GM12801 (cell line): ENCODE measurements around the gene SLC19A1.

Experiments
- CTCF ChIP-seq: IDR thresholded peaks from one replicate; pipeline ENCODE4 v1.5.1; 2011; ENCODE audit warnings: control low read depth; ENCODE audit not compliant: insufficient read length; ENCODE audit errors: extremely low read depth

SLC19A1 gene

DNA sequence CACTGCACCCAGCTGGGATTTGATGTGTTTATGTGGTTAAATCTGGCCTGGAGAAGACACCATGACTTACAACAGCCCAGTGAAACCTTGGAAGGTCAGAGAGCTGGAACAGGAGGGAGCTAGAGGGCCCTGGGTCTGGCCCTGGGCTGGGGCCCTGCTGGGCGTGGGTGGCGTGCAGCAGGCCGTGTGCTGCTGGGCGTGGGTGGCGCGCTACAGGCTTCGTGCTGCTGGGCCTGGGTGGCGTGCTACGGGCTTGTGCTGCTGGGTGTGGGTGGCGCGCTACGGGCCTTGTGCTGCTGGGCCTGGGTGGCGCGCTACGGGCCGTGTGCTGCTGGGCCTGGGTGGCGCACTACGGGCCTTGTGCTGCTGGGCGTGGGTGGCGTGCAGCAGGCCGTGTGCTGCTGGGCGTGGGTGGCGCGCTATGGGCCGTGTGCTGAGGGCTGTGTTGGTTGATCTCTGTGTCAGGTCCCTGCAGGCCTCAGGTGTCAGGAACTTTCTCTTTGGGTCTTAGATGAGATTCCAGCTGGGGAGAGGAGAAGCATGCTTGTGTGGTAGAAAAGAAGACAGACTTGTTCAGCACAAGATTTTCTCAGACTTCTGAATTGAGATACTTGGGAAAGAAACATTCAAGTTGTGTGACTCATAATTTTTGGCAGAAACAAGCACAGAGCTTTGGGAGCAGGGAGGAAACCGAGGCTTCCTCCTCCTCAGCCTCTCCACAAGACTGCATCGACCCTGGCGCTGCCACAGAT, 71.3 kb downstream of the SLC19A1 start:
- no peak for TF ChIP-seq CTCF

- no peak for TF ChIP-seq CTCF
Observed at GRCh38 chr21:45470087-45470515, 72.1 kb downstream of the SLC19A1 start.

GRCh38 chr21:45469273-45470086, 72.8 kb downstream of the SLC19A1 start:
- no peak for TF ChIP-seq CTCF

GRCh38 chr21:45468971-45469272, 73.3 kb downstream of the SLC19A1 start:
- TF ChIP-seq CTCF: no peak

DNA sequence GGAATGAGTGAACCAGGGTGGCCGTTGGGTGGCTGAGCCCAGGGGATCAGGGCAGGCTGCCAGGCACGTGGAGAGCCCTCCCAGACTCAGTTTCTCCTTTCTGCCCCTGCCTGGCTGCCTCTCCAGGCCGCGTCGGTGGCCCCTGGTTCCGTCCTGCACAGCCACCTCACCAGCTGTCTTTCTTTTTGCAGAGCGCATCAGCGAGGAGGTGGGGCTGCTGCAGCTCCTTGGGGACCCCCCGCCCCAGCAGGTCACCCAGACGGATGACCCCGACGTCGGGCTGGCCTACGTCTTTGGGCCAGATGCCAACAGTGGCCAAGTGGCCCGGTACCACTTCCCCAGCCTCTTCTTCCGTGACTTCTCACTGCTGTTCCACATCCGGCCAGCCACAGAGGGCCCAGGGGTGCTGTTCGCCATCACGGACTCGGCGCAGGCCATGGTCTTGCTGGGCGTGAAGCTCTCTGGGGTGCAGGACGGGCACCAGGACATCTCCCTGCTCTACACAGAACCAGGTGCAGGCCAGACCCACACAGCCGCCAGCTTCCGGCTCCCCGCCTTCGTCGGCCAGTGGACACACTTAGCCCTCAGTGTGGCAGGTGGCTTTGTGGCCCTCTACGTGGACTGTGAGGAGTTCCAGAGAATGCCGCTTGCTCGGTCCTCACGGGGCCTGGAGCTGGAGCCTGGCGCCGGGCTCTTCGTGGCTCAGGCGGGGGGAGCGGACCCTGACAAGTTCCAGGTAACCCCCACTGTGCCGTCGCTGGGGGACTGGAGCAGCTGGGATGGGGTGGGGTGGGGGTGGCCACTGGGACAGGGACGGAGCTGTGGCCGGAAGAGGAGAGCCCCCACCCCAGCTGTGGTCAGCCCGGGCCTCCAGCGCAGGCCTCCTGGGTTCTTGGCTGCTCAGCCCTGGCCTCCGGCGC, 73.9 kb downstream of the SLC19A1 start:
- no peak for TF ChIP-seq CTCF

DNA sequence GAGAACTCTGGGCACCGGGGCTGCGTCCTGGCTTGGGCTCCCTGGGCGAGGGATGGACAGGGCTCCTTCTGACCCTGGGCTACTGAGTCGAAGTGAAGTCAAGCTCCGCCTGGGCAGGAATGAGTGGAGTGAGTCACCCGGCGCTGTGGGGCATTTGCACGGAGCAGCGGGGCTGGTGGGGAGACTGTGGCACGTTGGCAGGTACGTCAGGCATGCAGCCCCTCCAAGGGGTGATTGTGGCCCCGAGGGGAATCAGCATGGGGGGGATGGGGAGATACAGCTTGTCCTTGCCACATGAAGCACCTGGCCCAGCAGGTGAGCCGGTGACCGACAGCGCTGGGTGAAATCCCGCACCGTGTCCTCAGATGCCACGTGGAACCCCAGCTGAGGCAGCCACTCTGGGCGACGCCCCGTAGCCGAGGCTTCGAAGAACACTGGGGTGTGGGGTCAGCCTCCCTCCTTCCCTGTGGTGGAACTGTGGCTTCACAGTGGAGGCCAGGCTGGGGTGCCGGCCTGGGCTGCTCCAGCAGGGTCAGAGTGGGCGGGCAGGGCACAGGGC, 74.9 kb downstream of the SLC19A1 start:
- TF ChIP-seq CTCF: no peak
